ENCODE results near the gene CNTFR.

DNA sequence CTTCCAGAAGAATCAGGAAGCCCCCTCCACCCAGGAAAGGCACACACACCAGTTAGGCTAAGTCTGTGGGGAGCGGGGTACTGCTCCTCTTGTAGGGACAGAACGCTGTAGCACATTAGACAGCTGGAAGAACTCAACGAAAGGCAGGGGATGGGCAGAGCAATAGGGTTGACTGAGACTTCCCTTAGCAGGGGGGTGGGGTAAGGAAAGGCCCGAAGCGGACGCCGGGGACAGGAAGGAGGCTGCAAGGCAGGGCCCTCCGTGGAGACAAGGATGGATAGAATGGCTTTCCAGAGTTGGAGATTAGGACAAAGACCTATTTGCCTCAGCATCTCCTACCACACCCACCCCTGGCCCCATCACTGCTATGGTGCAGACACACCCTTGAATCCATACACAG, 14.3 kb downstream of the CNTFR start:
- no peak for TF ChIP-seq EZH2phosphoT487 (IDR thresholded peaks at IDR 0.05; ENCODE audit: borderline replicate concordance, low read depth, low read length)
- no peak for TF ChIP-seq CTCF (conservative IDR thresholded peaks at IDR 0.05; ENCODE audit: low read length)

Data from OCI-LY7 (cell line).